NCI-H2196 treated with DMSO at 0.1 percent for 48 hours (cell line): ENCODE measurements around the gene MTCH1.
A peak's percentile ranks its signal among the peaks of the same experiment; 100 is the strongest.

ENCODE experiments used
- DNase-seq: peaks from one replicate; lab custom pipeline; 2025; ENCODE audit not compliant: unreplicated experiment; lab: John Stamatoyannopoulos, UW

The MTCH1 gene, protein sequence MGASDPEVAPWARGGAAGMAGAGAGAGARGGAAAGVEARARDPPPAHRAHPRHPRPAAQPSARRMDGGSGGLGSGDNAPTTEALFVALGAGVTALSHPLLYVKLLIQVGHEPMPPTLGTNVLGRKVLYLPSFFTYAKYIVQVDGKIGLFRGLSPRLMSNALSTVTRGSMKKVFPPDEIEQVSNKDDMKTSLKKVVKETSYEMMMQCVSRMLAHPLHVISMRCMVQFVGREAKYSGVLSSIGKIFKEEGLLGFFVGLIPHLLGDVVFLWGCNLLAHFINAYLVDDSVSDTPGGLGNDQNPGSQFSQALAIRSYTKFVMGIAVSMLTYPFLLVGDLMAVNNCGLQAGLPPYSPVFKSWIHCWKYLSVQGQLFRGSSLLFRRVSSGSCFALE

DNA sequence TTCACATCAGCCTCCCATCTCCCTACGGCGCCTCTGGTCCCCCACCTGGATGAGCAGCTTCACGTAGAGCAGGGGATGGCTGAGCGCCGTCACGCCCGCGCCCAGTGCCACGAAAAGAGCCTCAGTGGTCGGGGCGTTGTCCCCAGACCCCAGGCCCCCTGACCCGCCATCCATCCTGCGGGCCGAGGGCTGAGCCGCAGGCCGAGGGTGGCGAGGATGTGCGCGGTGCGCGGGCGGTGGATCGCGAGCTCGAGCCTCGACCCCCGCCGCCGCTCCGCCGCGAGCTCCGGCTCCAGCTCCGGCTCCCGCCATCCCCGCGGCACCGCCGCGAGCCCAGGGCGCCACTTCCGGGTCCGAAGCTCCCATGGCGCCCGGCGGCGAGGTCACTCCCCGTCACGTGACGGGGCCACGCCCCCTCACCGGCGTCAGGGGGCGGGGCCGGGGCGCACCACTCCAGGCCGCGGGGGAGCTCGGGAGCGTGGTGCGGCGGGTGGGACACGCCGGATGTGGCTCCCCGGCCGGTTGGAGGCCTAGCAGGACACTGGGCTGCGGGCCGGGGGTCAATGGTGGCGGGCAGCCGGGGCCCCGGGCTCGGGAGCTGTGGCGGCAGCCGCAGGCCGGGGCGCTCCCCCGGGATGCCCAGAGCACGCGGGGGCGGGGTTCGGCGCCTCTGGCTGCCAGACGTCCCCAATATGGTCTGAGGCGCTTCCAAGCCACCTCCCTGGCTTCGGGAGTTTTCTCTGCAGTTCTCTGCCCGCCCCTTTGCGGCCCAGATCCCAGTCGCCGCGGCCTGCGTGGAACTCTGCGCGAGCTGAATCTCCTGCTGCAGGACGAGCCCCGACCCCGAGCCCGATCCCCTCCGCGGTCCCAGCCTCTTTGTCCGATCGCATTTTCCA lies at the start of gene MTCH1:
Gene MTCH1 (minus strand): TSS at position 389 of the 896 bp plus-strand sequence. CDS start 23 bp downstream, at position 366.
- peak; percentile 65 for DNase-seq

DNA sequence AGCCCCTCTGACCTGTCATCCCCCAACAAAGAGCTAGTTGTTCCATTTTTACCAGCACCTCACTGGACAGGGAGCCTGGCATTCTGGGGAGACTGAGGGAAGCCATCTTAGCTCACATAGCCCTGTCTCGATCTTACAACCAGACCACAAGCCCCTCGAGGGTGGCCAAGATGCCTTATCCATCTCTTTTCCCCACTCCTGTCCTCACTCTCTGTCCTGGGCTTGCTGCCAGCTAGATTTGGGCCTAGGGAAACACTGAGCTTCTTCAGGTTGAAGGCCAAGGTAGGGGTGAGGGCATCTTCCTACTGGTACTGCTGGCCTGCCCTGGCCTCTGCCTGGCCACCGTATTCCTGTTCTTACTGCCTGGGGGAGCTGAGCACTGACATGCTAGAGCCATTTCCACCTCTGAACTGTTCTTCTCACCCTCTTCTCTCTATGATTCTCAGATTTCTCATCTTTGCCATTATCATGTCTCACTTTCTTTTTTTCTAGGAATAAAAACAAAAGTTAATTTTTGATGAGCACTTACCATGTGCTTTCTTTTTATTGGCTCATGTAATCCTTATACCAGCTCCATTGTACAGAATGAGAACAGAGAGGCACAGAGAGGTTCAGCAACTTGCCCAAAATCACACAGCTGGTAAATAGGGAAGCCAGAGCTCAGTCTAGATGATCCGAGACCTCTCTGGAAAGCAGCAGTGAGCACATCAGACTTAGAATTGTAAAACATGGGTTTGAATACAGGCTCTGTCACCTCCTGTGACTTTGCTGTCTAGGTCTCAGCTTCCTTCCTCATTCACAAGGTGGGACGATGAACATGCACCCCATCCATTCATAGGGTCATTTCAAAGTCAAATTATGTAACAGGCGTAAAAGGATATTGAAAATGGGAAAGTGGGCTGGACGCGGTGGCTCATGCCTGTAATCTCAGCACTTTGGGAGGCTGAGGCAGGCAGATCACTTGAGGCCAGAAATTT lies 48.1 kb upstream of the MTCH1 start:
- no peak for DNase-seq

DNA sequence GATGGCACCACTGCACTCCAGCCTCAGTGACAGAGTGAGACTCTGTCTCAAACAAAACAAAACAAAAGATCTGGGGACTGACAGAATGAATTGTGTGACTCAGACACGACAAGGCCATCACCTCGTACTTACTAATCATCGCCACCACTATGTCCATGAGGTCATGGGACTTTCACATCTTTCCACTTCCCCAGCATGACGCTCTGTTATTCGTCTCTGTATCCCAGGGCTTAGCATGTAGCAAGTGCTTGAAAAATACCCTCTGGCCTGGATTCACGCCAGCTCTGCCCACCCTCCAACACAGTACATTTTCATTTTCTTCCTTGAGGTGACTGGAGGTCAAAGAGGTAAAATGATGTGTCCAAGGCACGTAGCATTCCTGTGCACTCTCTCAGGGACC lies 47.3 kb upstream of the MTCH1 start:
- no peak for DNase-seq

DNA sequence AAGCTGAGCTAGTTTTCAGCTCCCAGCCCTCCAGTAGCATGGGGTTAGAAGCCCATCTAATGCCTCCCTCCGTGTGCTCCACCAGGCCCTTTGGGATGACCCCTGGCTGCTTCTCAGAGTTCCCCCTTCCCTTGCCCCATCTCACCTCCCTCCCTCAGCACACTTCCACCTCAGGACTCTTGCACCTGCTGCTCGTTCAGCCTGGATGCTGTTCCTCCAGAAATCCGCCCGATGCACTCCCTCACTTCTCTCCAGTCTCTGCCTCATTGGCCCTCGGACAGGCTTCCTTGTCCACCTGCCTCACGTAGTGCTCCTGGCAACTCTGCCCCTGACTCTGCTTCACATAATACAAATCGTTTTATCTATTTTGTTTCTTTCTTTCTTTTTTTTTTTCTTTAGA lies 46.2 kb upstream of the MTCH1 start:
- no peak for DNase-seq

DNA sequence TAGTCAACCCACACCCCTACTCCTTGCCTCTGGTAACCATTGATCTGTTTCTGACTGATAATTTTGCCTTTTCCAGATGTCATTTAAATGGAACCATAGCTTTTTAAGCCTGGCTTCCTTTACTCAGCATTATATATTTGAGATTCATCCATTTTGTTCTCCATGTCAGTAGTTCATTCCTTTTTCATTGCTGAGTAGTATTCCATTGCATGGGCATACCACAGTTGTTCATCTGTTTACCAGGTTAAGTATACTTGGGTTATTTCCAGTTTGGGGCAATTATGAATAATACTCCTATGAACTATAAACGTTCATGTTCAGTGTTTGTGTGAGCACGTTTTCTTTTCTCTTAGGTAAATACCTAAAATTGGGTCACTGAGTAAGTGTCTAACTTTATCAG lies 44.6 kb upstream of the MTCH1 start:
- no peak for DNase-seq

DNA sequence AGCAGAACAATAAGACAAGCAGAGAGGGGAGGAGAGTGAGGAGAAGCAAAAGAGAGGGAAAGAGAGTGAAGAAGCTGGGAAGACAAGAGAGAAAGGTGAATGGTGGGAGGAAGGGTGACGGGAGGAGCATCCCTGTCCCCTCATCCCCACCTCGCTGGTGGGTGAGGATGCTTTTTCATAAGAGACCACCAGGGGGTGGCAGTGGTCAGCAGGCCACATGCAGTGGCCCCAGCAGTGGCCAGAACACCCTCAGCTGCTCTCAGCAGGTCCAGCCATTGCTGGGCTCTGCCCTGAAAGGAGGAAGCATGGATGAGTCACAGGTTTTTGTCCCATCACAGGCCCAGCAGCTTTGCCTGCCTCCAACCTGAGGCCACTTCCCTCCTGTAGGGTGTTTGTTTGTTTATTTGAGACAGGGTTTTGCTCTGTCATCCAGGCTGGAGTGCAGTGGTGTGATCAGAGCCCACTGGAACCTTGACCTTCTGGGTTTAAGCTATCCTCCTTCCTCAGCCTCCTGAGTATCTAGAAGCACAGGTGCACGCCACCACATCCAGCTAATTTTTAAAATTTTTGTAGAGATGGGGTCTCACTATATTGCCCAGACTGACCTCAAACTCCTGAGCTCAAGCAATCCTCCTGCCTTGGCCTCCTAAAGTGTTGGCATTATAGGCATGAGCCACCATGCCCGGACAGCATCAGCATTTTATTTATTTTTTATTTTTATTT lies 43.4 kb upstream of the MTCH1 start:
- DNase-seq = peak; percentile 66

DNA sequence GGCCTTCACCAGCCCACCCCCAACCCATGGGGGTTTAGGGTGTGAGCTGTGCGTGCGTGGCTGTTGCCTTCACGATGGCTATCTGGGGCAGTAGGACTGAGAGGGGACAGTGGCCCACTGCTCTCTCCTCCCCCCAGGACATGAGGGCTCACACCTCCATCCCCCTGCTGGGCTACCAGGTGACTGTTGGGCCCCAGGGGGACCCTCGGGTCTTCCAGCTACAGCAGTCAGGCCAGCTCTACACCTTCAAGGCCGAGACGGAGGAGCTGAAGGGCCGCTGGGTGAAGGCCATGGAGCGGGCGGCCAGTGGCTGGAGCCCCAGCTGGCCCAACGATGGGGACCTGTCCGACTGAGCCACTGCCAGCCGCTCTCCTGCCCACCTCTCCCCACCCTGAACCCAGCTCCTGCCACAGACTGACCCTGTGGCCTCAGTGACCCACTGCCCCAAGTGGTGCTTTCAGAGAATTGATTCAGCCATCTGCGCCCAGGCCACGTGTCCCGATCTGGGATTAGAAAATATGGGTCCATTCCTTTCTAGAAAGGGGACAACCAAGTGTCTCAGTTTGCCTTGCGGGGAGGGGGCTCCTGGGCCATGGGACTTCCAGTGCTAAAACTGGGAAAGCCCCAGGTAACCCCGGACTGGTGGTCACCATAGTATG lies 41.9 kb upstream of the MTCH1 start:
- DNase-seq = no peak

DNA sequence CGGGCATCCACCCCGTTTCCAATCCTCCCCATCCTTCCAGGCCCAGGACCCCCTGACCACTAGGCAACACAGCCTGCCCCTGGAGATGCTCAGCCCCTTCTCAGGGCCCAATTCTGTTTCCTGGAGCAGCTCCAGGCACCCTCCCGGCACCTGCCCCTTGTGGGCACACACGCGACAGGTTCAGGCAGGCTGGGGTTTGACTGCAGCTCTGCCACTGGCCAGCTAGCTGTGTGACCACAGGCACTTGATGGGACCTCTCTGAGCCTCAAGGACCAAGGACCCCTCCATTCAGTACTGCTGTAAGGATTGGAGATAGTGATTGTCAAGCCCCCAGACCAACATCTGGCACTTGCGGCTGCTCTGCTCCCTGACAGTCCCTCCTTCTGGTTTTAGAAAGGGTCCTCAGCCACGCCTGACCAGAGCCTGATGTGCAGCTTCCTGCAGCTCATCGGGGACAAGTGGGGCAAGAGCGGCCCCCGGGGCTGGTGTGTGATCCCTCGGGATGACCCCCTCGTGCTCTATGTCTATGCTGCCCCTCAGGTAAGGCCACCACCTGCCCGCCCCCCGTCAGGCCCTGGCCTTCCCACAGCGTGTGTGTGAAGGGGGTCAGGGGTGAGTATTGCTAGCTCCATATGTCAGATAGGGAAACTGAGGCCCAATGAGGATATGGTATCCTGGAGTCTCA lies 41.2 kb upstream of the MTCH1 start:
- no peak for DNase-seq

DNA sequence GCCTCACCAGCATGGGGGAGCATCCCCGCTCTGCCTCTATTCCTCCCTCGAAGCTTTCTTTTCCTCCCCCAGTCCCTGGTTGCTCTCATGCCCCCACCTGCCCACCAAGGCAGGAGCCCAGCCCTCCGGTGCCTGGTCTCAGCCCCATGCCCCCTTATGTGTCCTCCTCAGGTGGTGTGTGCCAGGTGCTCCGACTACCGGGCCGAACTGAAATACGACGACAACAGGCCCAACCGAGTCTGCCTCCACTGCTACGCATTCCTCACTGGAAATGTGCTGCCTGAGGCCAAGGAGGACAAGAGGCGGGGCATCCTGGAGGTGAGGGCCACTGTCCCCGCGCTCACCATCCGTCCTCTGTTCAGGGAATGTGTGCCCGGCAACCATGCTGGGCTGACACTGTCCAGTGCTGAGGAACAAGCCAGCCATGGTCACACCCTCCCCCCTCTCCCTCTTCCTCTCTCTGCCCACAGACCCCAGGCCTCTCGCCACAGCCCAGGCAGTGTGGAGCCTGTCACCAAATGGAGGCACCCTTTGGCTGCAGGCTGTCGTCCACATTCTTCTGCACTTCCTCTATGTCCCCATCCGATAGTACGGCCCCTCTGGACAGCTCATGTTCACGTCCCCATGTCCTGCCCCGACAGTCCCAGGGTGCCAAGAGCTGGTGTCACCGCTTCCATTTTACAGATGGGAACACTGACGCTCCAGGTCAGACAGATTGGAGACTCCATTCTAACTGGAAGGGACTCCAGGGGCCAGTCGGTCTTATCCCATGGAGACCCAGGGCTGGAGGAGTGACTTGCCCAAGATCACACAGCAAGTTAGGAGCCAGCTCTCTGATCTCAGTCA lies 39.8 kb upstream of the MTCH1 start:
- DNase-seq = no peak

DNA sequence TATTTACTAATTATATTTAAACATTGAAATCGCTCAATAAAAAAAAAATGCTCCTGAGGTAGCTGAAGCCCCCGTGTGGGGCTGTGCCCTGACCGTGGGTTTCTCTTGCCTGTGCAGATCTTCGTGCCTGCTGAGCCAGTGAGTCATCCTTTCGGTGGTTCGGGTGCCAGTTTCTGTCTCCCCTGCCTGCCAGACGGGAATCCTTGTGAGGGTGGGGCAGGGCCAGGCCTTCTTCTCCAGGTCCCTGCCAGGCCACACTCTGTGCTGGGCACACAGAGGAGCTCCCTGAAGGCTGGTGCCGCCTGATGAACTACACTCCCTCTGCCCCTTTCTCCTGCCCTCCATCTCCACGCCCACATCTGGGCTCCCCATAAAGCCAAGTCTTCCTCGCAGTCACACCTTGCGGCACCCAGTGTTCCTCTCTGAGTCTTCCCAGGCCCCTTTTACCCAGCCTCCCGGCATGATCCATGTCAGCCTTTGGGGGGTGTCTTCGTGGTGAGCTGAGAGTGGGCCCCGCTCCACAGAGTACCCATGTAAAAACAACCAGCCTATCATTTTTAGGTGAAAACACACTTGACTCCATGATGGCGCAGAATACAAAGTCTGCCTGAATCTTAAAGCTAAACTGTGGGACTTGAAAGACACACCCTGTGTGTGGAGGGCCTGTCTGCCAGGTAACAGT lies 38.8 kb upstream of the MTCH1 start:
- DNase-seq = no peak

DNA sequence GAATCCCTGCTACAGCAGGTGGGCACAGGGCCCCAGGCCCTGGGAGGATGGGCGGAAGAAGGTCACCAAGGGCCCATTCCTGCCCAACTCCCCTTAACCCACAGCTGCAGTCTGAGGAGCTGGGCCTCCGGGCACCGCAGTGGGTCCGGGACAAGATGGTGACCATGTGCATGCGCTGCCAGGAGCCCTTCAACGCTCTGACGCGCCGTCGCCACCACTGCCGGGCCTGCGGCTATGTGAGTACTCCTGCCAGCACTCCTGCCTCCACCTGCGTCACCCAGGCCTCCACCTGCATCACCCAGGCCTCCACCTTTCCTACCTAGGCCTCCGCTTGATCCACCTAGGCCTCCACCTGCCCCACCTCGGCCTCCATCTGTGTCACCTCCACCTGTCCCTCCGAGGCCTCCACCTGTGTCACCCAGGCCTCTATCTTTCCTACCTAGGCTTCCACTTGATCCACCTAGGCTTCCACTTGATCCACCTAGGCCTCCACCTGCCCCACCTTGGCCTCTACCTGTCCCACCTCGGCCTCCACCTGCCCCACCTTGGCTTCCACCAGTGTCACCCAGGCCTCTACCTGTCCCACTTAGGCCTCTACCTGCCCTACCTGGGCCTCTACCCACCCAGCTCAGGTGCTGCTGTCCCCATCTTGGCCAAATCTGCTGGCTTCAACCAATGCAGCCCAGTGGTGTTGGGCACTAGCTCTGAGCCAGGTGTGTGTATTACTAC lies 36.3 kb upstream of the MTCH1 start:
- DNase-seq = no peak

DNA sequence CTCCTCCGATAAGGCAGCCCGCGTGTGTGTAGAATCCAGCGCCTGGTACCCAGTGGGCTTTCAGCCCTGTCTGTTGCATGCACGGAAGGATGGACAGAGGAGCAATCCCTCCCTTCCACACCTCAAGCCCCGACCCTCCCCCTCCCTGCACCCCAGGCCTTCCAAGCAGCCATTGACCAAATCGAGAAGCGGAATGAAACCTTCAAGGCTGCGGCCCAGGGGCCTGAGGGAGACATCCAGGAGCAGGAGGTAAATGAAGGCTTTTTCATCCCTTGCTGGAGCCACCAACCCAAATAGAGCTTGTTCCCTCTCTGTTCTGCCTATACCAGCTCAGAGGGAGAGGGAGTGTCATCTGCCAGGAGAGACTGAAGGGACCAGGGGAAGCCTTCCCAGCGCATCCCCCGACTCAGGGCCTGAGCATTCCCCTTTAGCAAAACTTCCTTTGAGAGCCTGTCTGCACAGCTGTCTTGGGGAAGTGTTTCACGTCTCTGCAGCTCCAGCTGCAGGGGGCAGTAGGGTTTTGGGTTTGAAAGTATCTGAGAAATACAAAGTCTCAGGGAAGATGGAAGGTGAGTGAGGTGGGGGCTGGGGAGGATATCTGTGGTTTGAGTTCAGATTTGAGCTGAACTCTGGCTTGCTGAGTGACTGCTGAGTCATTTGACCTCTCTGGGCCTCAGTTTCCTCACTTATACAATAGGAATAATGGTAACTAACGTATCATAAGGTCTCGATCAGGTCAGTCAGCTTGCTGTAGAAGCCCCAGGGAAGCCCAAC lies 35.5 kb upstream of the MTCH1 start:
- DNase-seq = peak; percentile 31

DNA sequence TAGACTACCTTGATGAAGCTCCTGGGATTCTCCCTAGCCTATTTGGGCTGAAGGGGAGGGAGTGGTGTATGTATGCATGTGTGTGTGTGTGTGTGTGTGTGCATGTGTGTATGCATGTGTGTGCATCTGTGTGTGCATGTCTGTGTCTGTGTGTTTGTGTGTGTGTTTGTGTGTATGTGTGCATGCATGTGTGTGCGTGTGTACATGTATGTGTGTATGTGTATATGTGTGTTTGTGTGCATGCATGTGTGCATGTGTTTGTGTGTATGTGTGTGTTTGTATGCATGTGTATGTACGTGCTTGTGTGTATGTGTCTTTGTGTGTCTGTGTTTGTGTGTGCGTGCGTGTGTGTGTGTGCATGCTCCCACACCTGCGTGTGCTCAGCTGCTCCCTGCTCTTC lies 34.8 kb upstream of the MTCH1 start:
- no peak for DNase-seq

DNA sequence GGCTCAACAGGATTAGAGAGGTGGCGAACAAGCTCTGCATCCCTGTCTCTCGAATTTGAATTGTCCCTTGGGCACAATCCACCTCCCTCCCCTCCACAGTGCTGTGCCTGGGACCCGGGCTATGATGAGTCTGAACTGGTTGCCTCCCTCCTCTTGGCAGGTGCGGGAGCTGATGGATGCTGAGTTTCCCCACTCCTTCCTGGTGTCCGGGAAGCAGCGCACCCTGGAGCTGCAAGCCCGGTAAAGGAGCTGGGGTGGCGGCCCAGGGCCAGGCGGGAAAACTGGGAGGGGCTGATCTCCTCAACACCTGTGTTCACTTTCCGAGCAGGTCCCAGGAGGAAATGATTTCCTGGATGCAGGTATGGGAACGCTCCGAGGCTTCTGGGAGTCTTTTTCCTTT lies 34.4 kb upstream of the MTCH1 start:
- no peak for DNase-seq

DNA sequence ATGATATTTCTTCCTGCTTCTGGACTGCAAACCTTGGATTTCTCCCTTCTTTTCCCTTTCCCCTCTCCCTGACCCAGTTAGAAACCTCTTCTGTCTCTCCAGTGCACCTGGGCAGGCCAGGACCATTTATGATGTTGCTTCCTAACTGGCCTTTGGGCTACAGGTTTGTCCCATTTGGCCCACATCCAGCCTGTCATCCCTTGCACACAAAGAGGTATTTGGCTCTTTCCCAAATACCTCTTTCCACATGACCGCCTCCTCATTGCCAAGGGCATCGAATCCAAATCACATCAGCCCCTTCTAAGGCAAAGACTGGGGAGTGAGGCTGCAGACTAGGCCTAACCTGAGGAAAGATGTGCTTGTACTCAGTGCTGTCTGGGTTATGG lies 33.1 kb upstream of the MTCH1 start:
- peak; percentile 75 for DNase-seq
